ENCODE measurements around the gene LCOR. TPM values are rescaled to one million over a fixed set of nuclear protein-coding genes. Genes with fewer than 3 reads are reported as not detected.
A peak's percentile ranks its signal among the peaks of the same experiment; 100 is the strongest.

The LCOR gene
- total RNA-seq, 1 donor from 2014 or later = 26.8 TPM

GRCh38 chr10:96890580-96890979 lies 58.5 kb downstream of the LCOR start:
- ATAC-seq = no peak

GRCh38 chr10:96891840-96892239 lies 59.7 kb downstream of the LCOR start:
- no peak for ATAC-seq

- ATAC-seq = no peak
Observed at GRCh38 chr10:96895662-96896424, 63.7 kb downstream of the LCOR start.

- ATAC-seq = no peak
Observed at GRCh38 chr10:96896884-96897589, 64.9 kb downstream of the LCOR start.

- no peak for ATAC-seq
Observed at GRCh38 chr10:96902117-96902516, 70.0 kb downstream of the LCOR start.

- no peak for ATAC-seq
Observed at GRCh38 chr10:96902731-96903358, 70.7 kb downstream of the LCOR start.

- no peak for ATAC-seq
Observed at GRCh38 chr10:96904648-96905047, 72.5 kb downstream of the LCOR start.

GRCh38 chr10:96906864-96907263 lies 74.8 kb downstream of the LCOR start:
- ATAC-seq = no peak

GRCh38 chr10:96910488-96911395 lies 78.6 kb downstream of the LCOR start:
- ATAC-seq = peak; percentile 62

GRCh38 chr10:96912405-96912804 lies 80.3 kb downstream of the LCOR start:
- no peak for ATAC-seq

- no peak for ATAC-seq
Observed at GRCh38 chr10:96913906-96914305, 81.8 kb downstream of the LCOR start.

- no peak for ATAC-seq
Observed at GRCh38 chr10:96917628-96918027, 85.5 kb downstream of the LCOR start.

- ATAC-seq = no peak
Observed at GRCh38 chr10:96918214-96919002, 86.3 kb downstream of the LCOR start.

- ATAC-seq = no peak
Observed at GRCh38 chr10:96919785-96920430, 87.8 kb downstream of the LCOR start.

- ATAC-seq = no peak
Observed at GRCh38 chr10:96921655-96922054, 89.6 kb downstream of the LCOR start.

- ATAC-seq = no peak
Observed at GRCh38 chr10:96922978-96923948, 91.2 kb downstream of the LCOR start.

- ATAC-seq = no peak
Observed at GRCh38 chr10:96924861-96925260, 92.8 kb downstream of the LCOR start.

GRCh38 chr10:96930469-96930868 lies 98.4 kb downstream of the LCOR start:
- ATAC-seq = no peak

- no peak for ATAC-seq
Observed at GRCh38 chr10:96935148-96935547, 103.0 kb downstream of the LCOR start.

- ATAC-seq = no peak
Observed at GRCh38 chr10:96935810-96936209, 103.7 kb downstream of the LCOR start.
